A549 (cell line): Measurements from ENCODE around the gene APBA1.
"Not testable (repeated sequence)": the region's sequence is repeated elsewhere in the genome, so short reads cannot be mapped to it uniquely, and the experiment has no call there.

Source experiments
- BHLHE40 ChIP-seq: IDR thresholded peaks from 2 replicates; pipeline ENCODE4 v1.6.1; 2012; ENCODE audit warnings: low read depth, low read length, inconsistent platforms
- EHF ChIP-seq: fragments of 250-450 bp; sonication (Bioruptor Pico); IDR thresholded peaks from 2 replicates; pipeline ENCODE4 v1.5.0; 2020; ENCODE audit warnings: mild to moderate bottlenecking
- FOSL2 ChIP-seq, 2 experiments: fragments of 450-650 bp in 1 of 2; fragments of >200 bp in 1 of 2; sonication (Bioruptor Twin) in 1 of 2; formaldehyde crosslinking; IDR thresholded peaks; 2 replicates each; pipeline versions ENCODE4 v1.5.0 to v1.6.1; 2016 to 2020; ENCODE audit warnings: mild to moderate bottlenecking in 1 of 2, moderate library complexity in 1 of 2
- JUNB ChIP-seq: fragments of >200 bp; sonication (Bioruptor Twin); formaldehyde crosslinking; IDR thresholded peaks from 2 replicates; pipeline ENCODE4 v1.6.1; 2016
- KDM1A ChIP-seq: fragments of 200-600 bp; sonication (generic); IDR thresholded peaks from 2 replicates; pipeline ENCODE4 v1.6.1; 2016; ENCODE audit warnings: low read depth, mild to moderate bottlenecking
- MYC ChIP-seq: IDR thresholded peaks from 2 replicates; pipeline ENCODE4 v1.6.1; 2012; ENCODE audit warnings: mild to moderate bottlenecking, inconsistent platforms, low read length, improper control_type of control experiment, borderline replicate concordance
- NFE2L2 ChIP-seq: fragments of 150-350 bp; conservative IDR thresholded peaks from 2 replicates; pipeline ENCODE4 v1.6.1; 2014; ENCODE audit warnings: low read length
- POLR2A ChIP-seq: IDR thresholded peaks from 2 replicates; pipeline ENCODE4 v1.6.1; 2012; ENCODE audit warnings: mild to moderate bottlenecking, low read length
- RFX5 ChIP-seq: fragments of 450-650 bp; IDR thresholded peaks from 2 replicates; pipeline ENCODE4 v1.7.1; 2014; ENCODE audit warnings: antibody characterized with exemption, mild to moderate bottlenecking, moderate library complexity
- RNF2 ChIP-seq: fragments of 200-600 bp; sonication (generic); IDR thresholded peaks from 2 replicates; pipeline ENCODE4 v1.6.1; 2016; ENCODE audit warnings: low read depth, mild to moderate bottlenecking, antibody characterized with exemption, moderate library complexity, borderline replicate concordance
- TF ChIP-seq, protein P1 (sequence below): fragments of >200 bp; sonication (Bioruptor Twin); formaldehyde crosslinking; IDR thresholded peaks from 3 replicates; pipeline ENCODE4 v1.5.1; 2016
- TF ChIP-seq, protein P2 (sequence below): IDR thresholded peaks from 2 replicates; pipeline ENCODE4 v1.6.1; 2012

DNA sequence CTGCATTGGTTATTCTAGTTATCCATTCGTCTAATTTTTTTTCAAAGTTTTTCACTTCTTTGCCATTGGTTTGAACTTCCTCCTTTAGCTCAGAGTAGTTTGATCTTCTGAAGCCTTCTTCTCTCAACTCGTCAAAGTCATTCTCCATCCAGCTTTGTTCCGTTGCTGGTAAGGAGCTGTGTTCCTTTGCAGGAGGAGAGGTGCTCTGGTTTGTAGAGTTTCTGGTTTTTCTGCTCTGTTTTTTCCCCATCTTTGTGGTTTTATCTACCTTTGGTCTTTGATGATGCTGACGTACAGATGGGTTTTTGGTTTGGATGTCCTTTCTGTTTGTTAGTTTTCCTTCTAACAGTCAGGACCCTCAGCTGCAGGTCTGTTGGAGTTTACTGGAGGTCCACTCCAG, 232.5 kb downstream of the APBA1 start:
- not testable (repeated sequence) for TF ChIP-seq NFE2L2; FOSL2 (IDR thresholded peaks at IDR 0.05); FOSL2 (CRISPR knock-in tag; IDR thresholded peaks at IDR 0.05); RFX5; EHF (CRISPR knock-in tag); RNF2; KDM1A; POLR2A; MYC; JUNB; BHLHE40
- TF ChIP-seq, protein P1, sequence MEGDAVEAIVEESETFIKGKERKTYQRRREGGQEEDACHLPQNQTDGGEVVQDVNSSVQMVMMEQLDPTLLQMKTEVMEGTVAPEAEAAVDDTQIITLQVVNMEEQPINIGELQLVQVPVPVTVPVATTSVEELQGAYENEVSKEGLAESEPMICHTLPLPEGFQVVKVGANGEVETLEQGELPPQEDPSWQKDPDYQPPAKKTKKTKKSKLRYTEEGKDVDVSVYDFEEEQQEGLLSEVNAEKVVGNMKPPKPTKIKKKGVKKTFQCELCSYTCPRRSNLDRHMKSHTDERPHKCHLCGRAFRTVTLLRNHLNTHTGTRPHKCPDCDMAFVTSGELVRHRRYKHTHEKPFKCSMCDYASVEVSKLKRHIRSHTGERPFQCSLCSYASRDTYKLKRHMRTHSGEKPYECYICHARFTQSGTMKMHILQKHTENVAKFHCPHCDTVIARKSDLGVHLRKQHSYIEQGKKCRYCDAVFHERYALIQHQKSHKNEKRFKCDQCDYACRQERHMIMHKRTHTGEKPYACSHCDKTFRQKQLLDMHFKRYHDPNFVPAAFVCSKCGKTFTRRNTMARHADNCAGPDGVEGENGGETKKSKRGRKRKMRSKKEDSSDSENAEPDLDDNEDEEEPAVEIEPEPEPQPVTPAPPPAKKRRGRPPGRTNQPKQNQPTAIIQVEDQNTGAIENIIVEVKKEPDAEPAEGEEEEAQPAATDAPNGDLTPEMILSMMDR: not testable (repeated sequence)
- TF ChIP-seq, protein P2, sequence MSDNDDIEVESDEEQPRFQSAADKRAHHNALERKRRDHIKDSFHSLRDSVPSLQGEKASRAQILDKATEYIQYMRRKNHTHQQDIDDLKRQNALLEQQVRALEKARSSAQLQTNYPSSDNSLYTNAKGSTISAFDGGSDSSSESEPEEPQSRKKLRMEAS: not testable (repeated sequence)
